Memory B cell (primary cell): ENCODE data around the gene PITX3.
"Not testable (repeated sequence)": the region's sequence is repeated elsewhere in the genome, so short reads cannot be mapped to it uniquely, and the experiment has no call there.

ENCODE experiments used
- ATAC-seq: fragments of 150-1000 bp; cut with Tn5 transposase; 2 replicates; pipeline ENCODE4 v1.10.0; 2021; ENCODE audit warnings: low read depth, mild to moderate bottlenecking, moderate library complexity
- DNase-seq, 2 donors: peaks; one replicate each; pipeline ENCODE4 v3.0.0; 2022; ENCODE audit warnings: low spot score in 2 of 2
- H3K27ac Mint-ChIP-seq: one replicate; pipeline ENCODE4 v1.8.0; 2022; ENCODE audit warnings: mild to moderate bottlenecking, moderate library complexity, mixed read lengths
- H3K27me3 Mint-ChIP-seq: one replicate; pipeline ENCODE4 v1.8.0; 2022; ENCODE audit warnings: mixed read lengths
- H3K36me3 Mint-ChIP-seq: one replicate; pipeline ENCODE4 v1.8.0; 2022; ENCODE audit warnings: mild to moderate bottlenecking, mixed read lengths
- H3K4me1 Mint-ChIP-seq: one replicate; pipeline ENCODE4 v1.8.0; 2022; ENCODE audit warnings: mixed read lengths
- H3K4me3 Mint-ChIP-seq: one replicate; pipeline ENCODE4 v1.8.0; 2022; ENCODE audit warnings: mild to moderate bottlenecking, moderate library complexity, mixed read lengths
- H3K9me3 Mint-ChIP-seq: one replicate; pipeline ENCODE4 v1.8.0; 2022; ENCODE audit warnings: mixed read lengths

Gene PITX3

DNA sequence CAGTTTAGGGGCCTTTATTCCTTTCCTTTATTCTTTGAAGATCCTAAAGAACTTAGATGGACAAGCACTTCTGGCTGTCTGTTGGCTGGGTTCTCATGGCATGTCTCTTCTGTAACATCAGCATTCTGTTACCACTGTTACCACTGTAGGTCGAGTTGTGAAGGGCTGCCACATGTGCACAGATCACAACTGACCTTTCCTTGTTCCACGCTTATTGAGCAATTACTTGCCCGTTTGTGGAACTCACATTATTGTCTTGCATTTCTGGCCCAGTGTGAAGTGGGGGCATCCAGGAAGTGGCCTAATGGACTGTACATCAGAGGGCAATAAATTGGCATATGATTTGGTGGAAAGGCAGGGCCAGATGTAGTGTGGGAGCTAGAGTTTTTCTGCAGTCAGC lies 27.7 kb upstream of the PITX3 start:
- peaks cover 8% of the 10 kb centered on the region for H3K4me1 Mint-ChIP-seq

GRCh38 chr10:102268375-102268888 lies 27.1 kb upstream of the PITX3 start:
- ATAC-seq (no peak), DNase-seq (no peak)
- H3K27me3 Mint-ChIP-seq: no peaks in the 10 kb centered on the region
- peaks cover 17% of the 10 kb centered on the region for H3K36me3 Mint-ChIP-seq
- H3K4me1 Mint-ChIP-seq: peaks cover 8% of the 10 kb centered on the region
- H3K9me3 Mint-ChIP-seq: no peaks in the 10 kb centered on the region
- H3K27ac Mint-ChIP-seq: peak overlapping the region; percentile 47
- no peak overlapping the region for H3K4me3 Mint-ChIP-seq

More for the DNA sequence above, 27.7 kb upstream of the PITX3 start:
- Mint-ChIP-seq H3K27me3 (no peaks in the 10 kb centered on the region), H3K36me3 (peaks cover 17% of the 10 kb centered on the region), H3K9me3 (no peaks in the 10 kb centered on the region), H3K27ac (peak overlapping the region; percentile 6), H3K4me3 (no peak overlapping the region)
- no peak for ATAC-seq
- no peak for DNase-seq

- no peak for ATAC-seq
- no peak overlapping the region for H3K4me3 Mint-ChIP-seq
Observed at GRCh38 chr10:102267748-102268147, 26.4 kb upstream of the PITX3 start.

GRCh38 chr10:102266670-102267069 lies 25.4 kb upstream of the PITX3 start:
- Mint-ChIP-seq H3K9me3 (no peaks in the 10 kb centered on the region), H3K4me3 (no peak overlapping the region), H3K36me3 (peaks cover 20% of the 10 kb centered on the region), H3K27ac (no peak overlapping the region), H3K27me3 (no peaks in the 10 kb centered on the region), H3K4me1 (peaks cover 8% of the 10 kb centered on the region)
- DNase-seq: no peak
- no peak for ATAC-seq

More at GRCh38 chr10:102267748-102268147, 26.4 kb upstream of the PITX3 start:
- DNase-seq: no peak
- H3K27ac Mint-ChIP-seq: no peak overlapping the region
- H3K27me3 Mint-ChIP-seq: no peaks in the 10 kb centered on the region
- peaks cover 8% of the 10 kb centered on the region for H3K4me1 Mint-ChIP-seq
- H3K9me3 Mint-ChIP-seq: no peaks in the 10 kb centered on the region
- H3K36me3 Mint-ChIP-seq: peaks cover 18% of the 10 kb centered on the region

- DNase-seq: no peak
- Mint-ChIP-seq H3K4me3 (no peak overlapping the region), H3K36me3 (peaks cover 27% of the 10 kb centered on the region)
Observed at GRCh38 chr10:102264371-102264770, 23.1 kb upstream of the PITX3 start.

DNA sequence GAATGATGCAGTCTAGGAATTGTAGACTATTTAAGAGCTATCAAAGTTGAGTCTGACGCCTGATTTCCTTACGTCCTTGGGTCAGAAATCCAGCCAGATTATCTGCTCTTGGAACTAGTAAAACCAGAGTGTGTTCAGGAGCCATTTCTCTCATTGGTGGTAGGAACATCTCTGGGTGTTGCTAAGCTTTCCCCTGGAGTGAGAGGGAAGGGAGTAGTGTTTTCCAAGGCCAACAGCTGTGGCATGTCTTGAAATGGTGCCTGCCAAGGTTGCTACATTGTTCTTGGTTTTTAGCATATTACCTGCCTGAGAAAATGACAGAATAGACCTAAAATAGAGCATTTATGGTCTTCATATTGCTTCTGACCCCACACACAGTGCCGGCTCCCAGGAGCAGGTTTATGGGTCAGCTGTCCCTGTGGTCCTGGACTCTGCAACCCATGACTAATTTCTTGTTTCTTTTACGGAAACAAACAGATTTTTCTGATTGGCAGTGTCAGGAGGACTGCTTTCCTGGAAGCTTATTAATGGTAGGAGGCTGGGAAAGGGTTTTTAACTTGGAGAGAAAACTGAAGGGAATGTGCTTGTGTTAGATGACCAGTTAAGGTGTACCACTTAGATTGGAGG lies 21.5 kb upstream of the PITX3 start:
- Mint-ChIP-seq H3K9me3 (no peaks in the 10 kb centered on the region), H3K4me1 (peaks cover 3% of the 10 kb centered on the region), H3K4me3 (no peak overlapping the region), H3K36me3 (peaks cover 22% of the 10 kb centered on the region), H3K27me3 (no peaks in the 10 kb centered on the region), H3K27ac (peak overlapping the region; percentile 23)
- DNase-seq (no peak), ATAC-seq (no peak)

More at GRCh38 chr10:102264371-102264770, 23.1 kb upstream of the PITX3 start:
- Mint-ChIP-seq H3K4me1 (peaks cover 8% of the 10 kb centered on the region), H3K27ac (no peak overlapping the region), H3K27me3 (no peaks in the 10 kb centered on the region), H3K9me3 (no peaks in the 10 kb centered on the region)
- ATAC-seq: no peak

- H3K4me1 Mint-ChIP-seq: peaks cover 3% of the 10 kb centered on the region
- H3K27ac Mint-ChIP-seq: no peak overlapping the region
- ATAC-seq (no peak), DNase-seq (no peak)
- H3K4me3 Mint-ChIP-seq: no peak overlapping the region
- H3K9me3 Mint-ChIP-seq: no peaks in the 10 kb centered on the region
- no peaks in the 10 kb centered on the region for H3K27me3 Mint-ChIP-seq
- peaks cover 18% of the 10 kb centered on the region for H3K36me3 Mint-ChIP-seq
Observed at GRCh38 chr10:102261842-102262241, 20.5 kb upstream of the PITX3 start.

- no peak for ATAC-seq
- no peak for DNase-seq
- Mint-ChIP-seq H3K9me3 (no peaks in the 10 kb centered on the region), H3K27ac (no peak overlapping the region), H3K36me3 (peaks cover 16% of the 10 kb centered on the region), H3K4me1 (peaks cover 3% of the 10 kb centered on the region), H3K27me3 (no peaks in the 10 kb centered on the region), H3K4me3 (no peak overlapping the region)
Observed at GRCh38 chr10:102261196-102261595, 19.9 kb upstream of the PITX3 start.

DNA sequence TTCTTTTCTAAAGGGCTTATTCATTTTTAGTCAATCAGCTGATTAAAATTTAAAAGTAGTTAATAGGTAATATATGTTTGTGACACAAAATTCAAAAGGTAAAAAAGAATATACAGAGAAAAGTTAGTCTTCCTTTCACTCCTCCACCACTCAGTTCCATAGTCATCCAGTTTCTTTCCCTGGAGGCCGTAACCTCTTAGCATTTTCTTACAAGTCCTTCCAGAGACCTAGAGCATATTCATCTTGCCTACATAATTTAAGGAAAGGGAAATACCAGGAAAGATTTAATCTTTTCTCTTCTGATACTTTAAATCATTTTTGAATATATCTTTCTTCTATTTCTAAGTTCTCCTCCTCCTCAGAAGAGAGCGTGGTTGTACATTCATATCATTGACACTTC lies 14.1 kb upstream of the PITX3 start:
- ATAC-seq (no peak), DNase-seq (no peak)
- no peak overlapping the region for H3K4me3 Mint-ChIP-seq
- no peaks in the 10 kb centered on the region for H3K9me3 Mint-ChIP-seq
- peaks cover 4% of the 10 kb centered on the region for H3K36me3 Mint-ChIP-seq
- no peak overlapping the region for H3K27ac Mint-ChIP-seq
- no peaks in the 10 kb centered on the region for H3K27me3 Mint-ChIP-seq
- H3K4me1 Mint-ChIP-seq: peaks cover 3% of the 10 kb centered on the region

DNA sequence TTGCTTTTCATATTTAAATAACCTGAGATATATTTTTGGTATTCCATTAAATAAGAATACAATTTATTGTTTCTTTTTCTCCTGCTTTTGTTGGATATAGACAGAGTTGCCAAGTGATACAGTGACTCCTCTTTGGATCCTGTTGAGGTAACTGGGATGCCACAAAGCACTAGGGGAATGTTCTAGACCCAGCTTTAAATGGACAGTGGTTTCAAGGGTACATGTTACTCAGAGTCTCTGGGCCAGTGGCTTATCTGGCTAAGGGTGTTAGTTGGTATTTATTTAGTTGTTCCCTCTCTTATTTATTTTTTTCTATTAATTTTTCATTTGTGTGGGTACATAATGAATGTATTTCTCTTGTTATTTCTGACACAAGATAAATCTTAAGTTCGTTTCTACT lies 13.1 kb upstream of the PITX3 start:
- no peak overlapping the region for H3K4me3 Mint-ChIP-seq
- H3K27ac Mint-ChIP-seq: no peak overlapping the region
- no peaks in the 10 kb centered on the region for H3K27me3 Mint-ChIP-seq
- H3K4me1 Mint-ChIP-seq: peaks cover 3% of the 10 kb centered on the region
- peaks cover 2% of the 10 kb centered on the region for H3K36me3 Mint-ChIP-seq
- no peaks in the 10 kb centered on the region for H3K9me3 Mint-ChIP-seq
- no peak for ATAC-seq
- no peak for DNase-seq

DNA sequence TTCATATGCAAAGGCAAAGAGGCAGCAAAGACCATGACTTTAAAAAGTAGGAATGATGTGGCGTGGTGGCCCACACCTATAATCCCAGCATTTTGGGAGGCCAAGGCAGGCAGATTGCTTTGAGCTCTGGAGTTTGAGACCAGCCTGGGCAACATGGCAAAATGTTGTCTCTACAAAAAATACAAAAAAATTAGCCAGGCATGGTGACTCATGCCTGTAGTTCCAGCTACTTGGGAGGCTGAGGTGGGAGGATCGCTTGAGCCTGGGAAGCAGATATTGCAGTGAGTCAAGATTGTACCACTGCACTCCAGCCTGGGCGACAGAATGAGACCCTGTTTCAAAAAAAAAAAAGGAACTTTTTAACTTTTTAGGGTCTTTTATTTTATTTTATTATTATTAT lies 11.2 kb upstream of the PITX3 start:
- H3K27ac Mint-ChIP-seq, H3K4me1 Mint-ChIP-seq, ATAC-seq, DNase-seq, H3K27me3 Mint-ChIP-seq, H3K36me3 Mint-ChIP-seq, H3K4me3 Mint-ChIP-seq, H3K9me3 Mint-ChIP-seq: not testable (repeated sequence)

- Mint-ChIP-seq H3K9me3 (no peaks in the 10 kb centered on the region), H3K27me3 (peaks cover 4% of the 10 kb centered on the region), H3K4me1 (peaks cover 27% of the 10 kb centered on the region), H3K4me3 (peak overlapping the region; percentile 22), H3K27ac (peak overlapping the region; percentile 5), H3K36me3 (no peaks in the 10 kb centered on the region)
- DNase-seq (no peak), ATAC-seq (no peak)
Observed at GRCh38 chr10:102247734-102248133, 6.4 kb upstream of the PITX3 start.

DNA sequence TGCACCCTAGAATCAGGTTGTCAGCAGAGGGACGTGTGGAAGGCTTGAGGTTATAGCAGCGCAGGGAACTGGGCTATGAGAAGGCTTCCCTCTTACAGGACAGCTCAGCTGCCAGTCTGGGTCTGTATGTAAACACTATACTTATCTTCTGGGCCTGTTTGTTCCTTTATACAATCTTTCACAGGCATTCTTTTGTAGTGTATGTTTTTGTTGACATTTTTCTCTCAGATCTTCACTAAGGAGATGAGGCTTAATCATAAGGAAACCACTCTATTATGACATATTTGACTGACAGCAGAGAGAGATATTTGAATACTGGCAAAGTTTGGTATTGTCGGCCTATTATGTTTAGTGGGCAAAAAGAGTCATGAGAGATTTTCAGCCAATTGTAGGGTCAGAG lies 4.9 kb upstream of the PITX3 start:
- DNase-seq (no peak), ATAC-seq (no peak)
- peak overlapping the region; percentile 97 for H3K4me3 Mint-ChIP-seq
- H3K36me3 Mint-ChIP-seq: no peaks in the 10 kb centered on the region
- peak overlapping the region; percentile 91 for H3K27ac Mint-ChIP-seq
- no peaks in the 10 kb centered on the region for H3K9me3 Mint-ChIP-seq
- peaks cover 7% of the 10 kb centered on the region for H3K27me3 Mint-ChIP-seq
- peaks cover 31% of the 10 kb centered on the region for H3K4me1 Mint-ChIP-seq

GRCh38 chr10:102245932-102246251 lies 4.6 kb upstream of the PITX3 start:
- H3K27me3 Mint-ChIP-seq: peaks cover 9% of the 10 kb centered on the region
- H3K4me1 Mint-ChIP-seq: peaks cover 33% of the 10 kb centered on the region
- DNase-seq: no peak
- H3K9me3 Mint-ChIP-seq: no peaks in the 10 kb centered on the region
- peak overlapping the region; percentile 97 for H3K4me3 Mint-ChIP-seq
- no peak for ATAC-seq
- H3K27ac Mint-ChIP-seq: peak overlapping the region; percentile 91
- no peaks in the 10 kb centered on the region for H3K36me3 Mint-ChIP-seq
